ENCODE results near the gene PHOSPHO1.

PHOSPHO1 gene

GRCh38 chr17:49241692-49242397, 11.3 kb upstream of the PHOSPHO1 start:
- DNase-seq: no peak

GRCh38 chr17:49241040-49241439, 10.5 kb upstream of the PHOSPHO1 start:
- no peak for DNase-seq

GRCh38 chr17:49240619-49241018, 10.0 kb upstream of the PHOSPHO1 start:
- DNase-seq: no peak

GRCh38 chr17:49239963-49240362, 9.4 kb upstream of the PHOSPHO1 start:
- no peak for DNase-seq

- DNase-seq: no peak
Measured at GRCh38 chr17:49235896-49236295, 5.3 kb upstream of the PHOSPHO1 start.

- DNase-seq: no peak
Measured at GRCh38 chr17:49234509-49235080, 4.0 kb upstream of the PHOSPHO1 start.

GRCh38 chr17:49231563-49231894, 942 bp upstream of the PHOSPHO1 start:
- no peak for DNase-seq

GRCh38 chr17:49229805-49230600, 584 bp downstream of the PHOSPHO1 start:
- DNase-seq: peak; percentile 61

- no peak for DNase-seq
Measured at GRCh38 chr17:49229076-49229804, 1.3 kb downstream of the PHOSPHO1 start.

- peak; percentile 88 for DNase-seq
Measured at GRCh38 chr17:49227436-49228261, 2.9 kb downstream of the PHOSPHO1 start.

GRCh38 chr17:49226771-49227435, 3.7 kb downstream of the PHOSPHO1 start:
- no peak for DNase-seq

GRCh38 chr17:49225554-49226236, 4.9 kb downstream of the PHOSPHO1 start:
- DNase-seq: no peak

- DNase-seq: peak; percentile 57
Measured at GRCh38 chr17:49224997-49225337, 5.6 kb downstream of the PHOSPHO1 start.

GRCh38 chr17:49224198-49224996, 6.2 kb downstream of the PHOSPHO1 start:
- DNase-seq: peak; percentile 74

- DNase-seq: peak; percentile 93
Measured at GRCh38 chr17:49223517-49224197, 6.9 kb downstream of the PHOSPHO1 start.

- no peak for DNase-seq
Measured at GRCh38 chr17:49223168-49223516, 7.4 kb downstream of the PHOSPHO1 start.

- no peak for DNase-seq
Measured at GRCh38 chr17:49219987-49220386, 10.6 kb downstream of the PHOSPHO1 start.

GRCh38 chr17:49218941-49219913, 11.4 kb downstream of the PHOSPHO1 start:
- no peak for DNase-seq
